NCI-H1417 (cell line): ENCODE data around the gene AFAP1.
A peak's percentile ranks its signal among the peaks of the same experiment; 100 is the strongest.

ENCODE experiments used
- DNase-seq, 3 experiments: peaks; one replicate each; lab custom pipeline; 2025; lab: John Stamatoyannopoulos, UW

The AFAP1 gene

GRCh38 chr4:7893539-7893938 is 46.1 kb downstream of the AFAP1 start:
- DNase-seq = no peak

- DNase-seq = peak in 2 of 3 experiments; percentile 50 to 53
These were observed 47.2 kb downstream of the AFAP1 start for GRCh38 chr4:7892212-7893019.

GRCh38 chr4:7890635-7891393 is 48.8 kb downstream of the AFAP1 start:
- peak in 1 of 3 experiments; percentile 28 for DNase-seq

- no peak for DNase-seq
These were observed 52.2 kb downstream of the AFAP1 start for GRCh38 chr4:7887436-7887835.

DNA sequence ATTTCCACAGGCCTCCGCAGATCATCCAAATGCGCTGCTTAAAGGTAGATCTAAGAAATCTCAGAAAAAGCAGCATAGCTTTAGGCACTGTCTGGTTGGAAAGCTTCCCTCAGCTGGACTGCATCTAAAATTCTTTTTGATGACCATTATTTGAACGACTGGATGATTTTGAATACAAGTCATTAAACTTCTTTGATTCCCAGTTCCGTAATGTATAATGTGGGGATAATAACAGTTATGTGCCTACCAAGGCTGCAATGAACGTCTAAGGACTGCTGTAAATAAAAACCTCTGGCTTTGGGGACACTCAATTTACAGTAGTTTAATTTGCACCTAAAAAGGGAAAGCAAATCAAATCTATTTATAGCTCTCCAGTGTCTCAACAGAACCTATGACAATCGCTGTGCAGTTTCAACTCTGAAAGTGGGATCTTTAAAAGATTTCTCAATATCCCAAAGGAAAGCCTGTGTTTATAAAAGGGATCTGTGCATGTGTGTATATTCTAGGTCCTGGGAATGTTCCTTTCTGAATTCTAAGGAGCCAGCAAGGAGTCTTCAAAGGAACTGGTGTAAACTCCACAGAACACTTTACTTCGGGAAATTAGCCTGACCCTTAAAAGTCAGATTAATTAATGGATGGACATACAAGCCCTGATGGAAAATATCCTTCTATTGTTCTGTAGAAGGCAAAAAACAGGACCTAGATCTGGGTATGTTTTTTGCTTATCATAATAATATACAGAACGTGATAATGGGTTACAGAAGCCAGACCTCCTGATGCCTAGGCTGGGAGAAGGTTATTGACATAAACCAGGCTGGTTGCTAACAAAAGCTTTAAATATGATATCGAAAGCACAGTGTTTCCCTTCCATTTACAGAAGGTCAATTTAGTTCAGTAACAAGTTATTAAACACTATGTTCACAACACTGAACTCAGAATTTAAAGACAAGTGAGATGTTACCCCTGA is 53.4 kb downstream of the AFAP1 start:
- DNase-seq = no peak

DNA sequence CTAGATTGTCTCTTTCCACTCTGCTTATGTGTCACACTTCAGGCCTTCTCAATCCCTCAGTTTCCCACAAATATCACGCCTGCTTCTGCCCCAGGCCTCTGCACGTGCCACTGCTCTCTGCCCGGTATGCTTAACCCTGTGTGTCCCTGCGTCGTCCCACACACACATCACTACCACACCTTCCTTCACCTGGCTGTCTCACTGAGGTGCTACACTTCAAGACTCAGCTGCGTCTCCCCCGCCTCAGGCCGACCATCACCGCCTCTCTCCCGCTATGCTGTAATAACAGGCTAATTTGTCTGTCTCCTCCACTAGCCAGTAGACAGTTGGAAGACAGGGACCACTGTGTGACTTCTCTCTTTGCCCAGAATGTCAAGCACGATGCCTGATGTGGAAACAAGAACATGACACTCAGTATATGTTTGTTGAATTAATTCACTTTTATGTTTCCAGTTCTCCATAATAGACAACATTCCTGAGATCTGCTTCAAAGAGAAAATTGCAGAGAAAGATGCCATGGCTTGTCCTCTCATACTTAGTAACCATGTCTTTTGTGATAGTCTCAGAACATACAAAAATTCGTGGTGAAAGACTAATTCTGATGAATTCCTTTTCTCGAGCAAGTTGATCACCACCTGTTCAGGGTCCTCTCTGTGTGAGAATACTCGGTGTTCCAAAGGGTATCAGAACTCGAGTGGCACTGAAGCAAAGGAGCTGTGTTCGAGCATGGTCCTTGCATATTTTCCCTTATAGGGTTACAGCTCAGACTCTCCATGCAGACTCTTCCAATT is 54.2 kb downstream of the AFAP1 start:
- no peak for DNase-seq

DNA sequence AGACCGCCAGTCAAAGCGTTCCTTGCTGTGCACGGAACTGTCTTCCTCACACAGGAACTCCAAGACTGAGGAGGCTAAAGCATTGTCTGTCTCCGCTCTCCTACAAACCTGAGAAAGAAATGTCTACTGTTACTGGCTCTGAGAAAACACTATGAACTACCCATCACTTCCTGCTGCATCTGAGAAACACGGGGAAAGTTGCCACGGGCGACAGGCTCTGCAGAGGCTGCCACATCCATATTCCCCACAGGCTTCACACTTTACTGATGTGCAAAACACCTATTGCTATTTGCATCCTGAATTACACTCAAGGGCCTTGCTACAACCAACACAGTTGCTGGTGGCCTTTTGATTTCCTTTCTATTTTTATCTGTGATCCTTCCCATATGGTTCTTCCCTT is 59.0 kb downstream of the AFAP1 start:
- peak in 1 of 3 experiments; percentile 7 for DNase-seq

- no peak for DNase-seq
These were observed 60.5 kb downstream of the AFAP1 start for GRCh38 chr4:7879127-7879526.

DNA sequence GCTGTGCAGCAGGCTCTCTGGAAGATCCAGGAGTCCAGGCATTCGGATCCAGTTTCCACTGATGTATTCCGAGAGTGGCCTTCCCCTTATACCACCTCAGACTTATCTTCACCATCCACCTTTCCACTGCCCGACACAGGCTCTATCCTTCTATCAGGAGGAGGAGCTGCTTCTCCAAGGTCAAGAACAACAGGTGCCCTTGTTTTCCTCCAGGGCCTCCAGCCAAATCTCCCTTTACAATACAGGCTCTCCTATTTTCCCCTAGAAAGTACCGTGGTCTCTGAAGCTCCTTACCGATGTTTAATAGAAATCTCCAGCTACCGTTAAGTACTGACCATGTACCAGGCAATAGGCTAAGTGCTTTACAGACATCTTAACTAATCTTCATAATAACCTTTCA is 61.3 kb downstream of the AFAP1 start:
- peak in 1 of 3 experiments; percentile 4 for DNase-seq

- no peak for DNase-seq
These were observed 62.5 kb downstream of the AFAP1 start for GRCh38 chr4:7877176-7877575.

DNA sequence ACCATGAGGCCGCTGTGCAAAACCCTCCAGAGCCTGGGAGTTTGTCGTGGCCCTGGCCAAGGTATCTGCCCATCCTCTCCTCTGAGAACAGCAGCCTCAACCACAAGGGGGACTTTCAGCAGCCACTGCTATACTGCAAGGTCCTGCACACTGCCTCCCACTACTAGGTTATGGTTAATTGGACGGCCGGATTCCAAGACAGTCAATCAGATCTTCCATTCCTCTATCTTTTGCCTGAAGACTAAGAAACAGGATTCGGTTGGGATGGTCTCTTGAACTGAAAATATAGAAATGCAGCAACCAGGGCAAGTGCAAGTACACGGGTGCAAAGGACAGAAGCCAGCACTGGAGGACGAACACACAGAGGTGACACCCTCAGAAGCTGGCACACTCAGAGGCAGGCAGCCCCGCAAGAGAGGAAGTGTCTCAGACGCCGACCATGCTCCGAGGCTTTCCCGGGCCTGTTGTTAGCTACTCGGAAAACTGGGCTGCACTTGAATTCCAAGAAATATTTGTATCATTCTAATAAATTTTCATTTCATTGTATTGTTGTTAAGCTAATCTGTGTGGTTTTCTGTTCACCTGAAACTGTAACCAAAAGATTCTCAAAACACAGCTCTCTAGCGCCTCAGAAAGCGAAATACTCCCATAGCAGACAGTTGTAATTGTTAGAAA is 63.3 kb downstream of the AFAP1 start:
- DNase-seq = no peak

GRCh38 chr4:7874838-7875237 is 64.8 kb downstream of the AFAP1 start:
- DNase-seq = no peak

DNA sequence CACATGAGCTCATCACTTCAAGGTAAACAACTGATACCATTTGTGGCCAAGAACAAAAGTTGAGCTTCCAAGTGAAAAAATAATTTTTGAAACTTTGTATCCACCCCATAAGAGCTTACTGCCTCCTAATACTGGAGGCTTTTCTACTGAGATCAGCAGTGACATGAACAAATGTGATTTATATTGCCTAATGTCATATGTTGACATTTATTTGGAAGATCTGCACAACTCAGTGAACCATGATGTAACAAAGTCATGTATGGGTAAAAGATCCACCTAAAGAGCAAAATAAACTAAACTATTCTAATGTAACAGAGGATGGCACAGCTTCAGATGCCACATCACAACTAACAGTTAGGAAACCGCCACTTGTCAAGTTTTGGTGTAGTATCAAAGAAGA is 65.8 kb downstream of the AFAP1 start:
- no peak for DNase-seq

DNA sequence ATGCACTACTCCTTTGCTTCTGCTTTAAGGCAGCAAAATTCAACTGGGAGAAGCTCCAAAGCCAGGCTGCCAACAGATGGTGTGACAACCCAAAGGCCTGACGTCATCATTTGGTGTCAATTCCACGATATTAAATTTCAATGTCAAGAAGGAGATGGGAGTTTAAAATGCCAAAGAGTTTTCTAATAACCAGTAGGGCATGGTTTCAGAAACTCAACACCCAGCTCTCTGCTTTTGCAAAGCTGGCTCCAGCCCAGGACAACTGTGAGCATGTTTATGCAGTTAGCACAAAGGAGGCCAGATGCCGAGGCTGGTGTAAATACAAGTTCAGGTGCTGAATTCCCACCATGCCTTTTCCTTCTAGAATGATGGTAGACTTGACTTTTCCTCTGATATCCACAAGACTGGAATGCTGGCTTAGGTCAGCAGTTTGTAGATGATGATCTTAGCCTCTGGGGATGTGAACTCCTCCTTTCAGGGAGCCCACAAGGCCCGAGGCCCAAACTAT is 67.3 kb downstream of the AFAP1 start:
- peak in 2 of 3 experiments; percentile 5 to 61 for DNase-seq

- no peak for DNase-seq
These were observed 68.3 kb downstream of the AFAP1 start for GRCh38 chr4:7871356-7871755.

GRCh38 chr4:7868892-7869471 is 70.7 kb downstream of the AFAP1 start:
- no peak for DNase-seq

DNA sequence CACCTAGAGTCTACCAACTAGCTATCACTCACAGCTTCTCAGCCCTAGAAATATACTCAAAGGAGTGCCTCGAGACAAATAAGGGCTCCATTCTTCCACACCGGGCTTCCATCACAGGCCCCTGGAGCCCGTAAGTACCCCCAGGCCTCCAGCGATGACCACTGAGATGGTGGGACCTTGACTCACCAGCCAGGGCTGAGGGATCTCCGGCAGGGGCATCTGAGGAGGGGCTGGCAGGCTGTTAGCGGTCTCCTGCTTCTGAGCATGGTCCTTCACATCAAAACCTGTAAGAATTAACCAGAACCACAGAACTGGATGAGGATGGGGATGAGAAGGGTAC is 71.3 kb downstream of the AFAP1 start:
- no peak for DNase-seq

GRCh38 chr4:7867701-7868435 is 71.8 kb downstream of the AFAP1 start:
- no peak for DNase-seq

GRCh38 chr4:7867191-7867590 is 72.5 kb downstream of the AFAP1 start:
- no peak for DNase-seq

DNA sequence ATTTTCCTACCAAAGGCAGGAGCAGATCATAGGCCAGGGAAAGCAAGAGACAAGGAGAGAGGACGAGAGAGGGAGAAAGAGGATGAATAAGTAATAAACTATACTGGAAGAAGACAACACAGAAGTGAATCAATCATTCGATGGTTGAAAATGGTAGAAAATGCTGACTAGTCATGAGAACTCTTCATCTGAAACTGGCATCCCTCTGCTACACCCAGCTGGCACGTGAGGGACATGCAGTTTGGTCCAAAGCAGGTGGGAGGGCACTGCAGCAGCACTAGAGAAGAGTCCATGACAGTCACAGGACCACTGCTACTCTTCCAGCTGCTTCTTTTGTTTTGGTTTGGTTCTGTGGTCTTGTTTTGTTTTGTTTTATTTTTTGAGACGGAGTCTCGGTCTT is 74.1 kb downstream of the AFAP1 start:
- no peak for DNase-seq
